Measurements from ENCODE around the gene SPEM1.

SPEM1 gene

GRCh38 chr17:7440113-7440833 lies 20.1 kb downstream of the SPEM1 start:
- no peak overlapping the region for H3K27ac ChIP-seq (ENCODE audit: insufficient read depth in 1 of 2, low read depth in 1 of 2, low read length in 2 of 2, poor library complexity in 1 of 2, severe bottlenecking in 2 of 2)
- no peaks in the 10 kb centered on the region for H3K9me3 ChIP-seq (ENCODE audit: control extremely low read depth in 1 of 5, control insufficient read depth in 4 of 5, insufficient read depth in 2 of 5, low read depth in 1 of 5, low read length in 4 of 5)
- H3K36me3 ChIP-seq (ENCODE audit: control insufficient read depth in 4 of 4, insufficient read depth in 4 of 4, low read length in 3 of 4): no peaks in the 10 kb centered on the region
- POLR2A ChIA-PET: interaction anchor here (0.5 to 2.8 kb wide), 3 partner anchors 44 to 84 kb away, joined by 3 to 11 read pairs (median 3); partner anchors contain the start of gene POLR2A
- H3K4me1 ChIP-seq (ENCODE audit: control extremely low read depth in 1 of 4, control insufficient read depth in 4 of 4, insufficient read depth in 4 of 4, low read length in 3 of 4): peaks cover 3 to 67% (median 62%) of the 10 kb centered on the region in 4 experiments
- WGBS (ENCODE audit: insufficient coverage): under 1% methylated on average over 28 of the region's 46 CpGs
- CTCF ChIA-PET: interaction anchor here (0.8 to 5.6 kb wide), 12 partner anchors 10 to 85 kb away, joined by 3 to 40 read pairs (median 3); partner anchors contain the start of gene POLR2A
- peak overlapping the region; percentile 42 to 72 (median 58) for H3K4me3 ChIP-seq (ENCODE audit: control insufficient read depth in 1 of 7, extremely low read depth in 1 of 7, insufficient read depth in 4 of 7, low read depth in 2 of 7, low read length in 6 of 7)
- peak in 2 of 3 donors; percentile 48 to 63 for DNase-seq
- H3K27me3 ChIP-seq (replicated peaks in 2 of 5; ENCODE audit: control insufficient read depth in 4 of 5, insufficient read depth in 5 of 5, low read length in 4 of 5): peaks cover 0 to 64% (median 21%) of the 10 kb centered on the region in 5 experiments

DNA sequence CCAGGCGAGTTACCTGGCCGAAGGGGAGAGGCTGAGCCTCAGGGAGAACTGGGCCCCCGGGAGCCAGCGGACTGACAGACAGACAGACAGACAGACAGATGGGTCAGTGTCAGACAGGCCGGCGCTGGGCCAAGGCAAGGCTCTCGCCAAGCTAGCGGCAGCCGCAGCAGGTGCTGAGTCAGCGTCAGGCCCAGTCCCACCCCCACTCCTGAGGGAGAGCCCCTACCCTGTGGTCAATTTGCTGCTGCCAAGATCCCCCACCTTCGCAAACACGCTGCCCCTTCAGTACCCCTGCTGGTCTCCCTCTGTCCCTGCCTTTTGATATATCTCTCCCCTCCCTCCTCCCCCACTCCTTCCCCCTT lies 20.7 kb downstream of the SPEM1 start:
- DNase-seq: peak in 2 of 3 donors; percentile 81 to 84
- Histone ChIP-seq H3K27me3 (replicated peaks in 2 of 5; ENCODE audit: control insufficient read depth in 4 of 5, insufficient read depth in 5 of 5, low read length in 4 of 5) (peaks cover 2 to 70% (median 24%) of the 10 kb centered on the region in 5 experiments), H3K9me3 (ENCODE audit: control extremely low read depth in 1 of 5, control insufficient read depth in 4 of 5, insufficient read depth in 2 of 5, low read depth in 1 of 5, low read length in 4 of 5) (no peaks in the 10 kb centered on the region), H3K27ac (ENCODE audit: insufficient read depth in 1 of 2, low read depth in 1 of 2, low read length in 2 of 2, poor library complexity in 1 of 2, severe bottlenecking in 2 of 2) (no peak overlapping the region), H3K4me1 (ENCODE audit: control extremely low read depth in 1 of 4, control insufficient read depth in 4 of 4, insufficient read depth in 4 of 4, low read length in 3 of 4) (peaks cover 3 to 69% (median 62%) of the 10 kb centered on the region in 4 experiments), H3K36me3 (ENCODE audit: control insufficient read depth in 4 of 4, insufficient read depth in 4 of 4, low read length in 3 of 4) (no peaks in the 10 kb centered on the region), H3K4me3 (ENCODE audit: control insufficient read depth in 1 of 7, extremely low read depth in 1 of 7, insufficient read depth in 4 of 7, low read depth in 2 of 7, low read length in 6 of 7) (peak overlapping the region in 5 of 7 experiments; percentile 54 to 72 (median 60))
- ChIA-PET POLR2A (interaction anchor here (0.5 to 2.8 kb wide), 9 partner anchors 36 to 1885 kb away, joined by 3 to 11 read pairs (median 5); partner anchors contain the start of gene POLR2A), CTCF (interaction anchor here (0.8 to 5.6 kb wide), 11 partner anchors 10 to 85 kb away, joined by 3 to 40 read pairs (median 3); no protein-coding TSS in a partner anchor)
- WGBS (ENCODE audit: insufficient coverage): 1% methylated on average over 9 of the region's 12 CpGs

GRCh38 chr17:7441266-7441665 lies 21.1 kb downstream of the SPEM1 start:
- no peak overlapping the region for H3K4me3 ChIP-seq (ENCODE audit: control insufficient read depth in 1 of 7, extremely low read depth in 1 of 7, insufficient read depth in 4 of 7, low read depth in 2 of 7, low read length in 6 of 7)
- POLR2A ChIA-PET: interaction anchor here (0.5 to 2.8 kb wide), 9 partner anchors 36 to 1885 kb away, joined by 3 to 11 read pairs (median 5); partner anchors contain the start of gene POLR2A
- CTCF ChIA-PET: interaction anchor here (0.8 to 5.6 kb wide), 12 partner anchors 9 to 86 kb away, joined by 3 to 40 read pairs (median 3); no protein-coding TSS in a partner anchor
- no peak for DNase-seq
- H3K4me1 ChIP-seq (ENCODE audit: control extremely low read depth in 1 of 4, control insufficient read depth in 4 of 4, insufficient read depth in 4 of 4, low read length in 3 of 4): peaks cover 3 to 67% (median 58%) of the 10 kb centered on the region in 4 experiments
- H3K9me3 ChIP-seq (ENCODE audit: control extremely low read depth in 1 of 5, control insufficient read depth in 4 of 5, insufficient read depth in 2 of 5, low read depth in 1 of 5, low read length in 4 of 5): no peaks in the 10 kb centered on the region
- WGBS (ENCODE audit: insufficient coverage): 96% methylated on average over 6 of the region's 7 CpGs
- H3K27me3 ChIP-seq (replicated peaks in 2 of 5; ENCODE audit: control insufficient read depth in 4 of 5, insufficient read depth in 5 of 5, low read length in 4 of 5): peaks cover 4 to 74% (median 26%) of the 10 kb centered on the region in 5 experiments
- no peaks in the 10 kb centered on the region for H3K36me3 ChIP-seq (ENCODE audit: control insufficient read depth in 4 of 4, insufficient read depth in 4 of 4, low read length in 3 of 4)
- no peak overlapping the region for H3K27ac ChIP-seq (ENCODE audit: insufficient read depth in 1 of 2, low read depth in 1 of 2, low read length in 2 of 2, poor library complexity in 1 of 2, severe bottlenecking in 2 of 2)

- ChIA-PET CTCF (interaction anchor here (1.6 to 5.6 kb wide), 4 partner anchors 12 to 61 kb away, joined by 3 to 40 read pairs (median 6); no protein-coding TSS in a partner anchor), POLR2A (no interaction called here)
- no peak for DNase-seq
- peaks cover 4 to 83% (median 32%) of the 10 kb centered on the region in 5 experiments for H3K27me3 ChIP-seq (replicated peaks in 2 of 5; ENCODE audit: control insufficient read depth in 4 of 5, insufficient read depth in 5 of 5, low read length in 4 of 5)
- H3K4me1 ChIP-seq (ENCODE audit: control extremely low read depth in 1 of 4, control insufficient read depth in 4 of 4, insufficient read depth in 4 of 4, low read length in 3 of 4): peaks cover 3 to 60% (median 53%) of the 10 kb centered on the region in 4 experiments
- H3K9me3 ChIP-seq (ENCODE audit: control extremely low read depth in 1 of 5, control insufficient read depth in 4 of 5, insufficient read depth in 2 of 5, low read depth in 1 of 5, low read length in 4 of 5): no peaks in the 10 kb centered on the region
- H3K4me3 ChIP-seq (ENCODE audit: control insufficient read depth in 1 of 7, extremely low read depth in 1 of 7, insufficient read depth in 4 of 7, low read depth in 2 of 7, low read length in 6 of 7): no peak overlapping the region
- no peaks in the 10 kb centered on the region for H3K36me3 ChIP-seq (ENCODE audit: control insufficient read depth in 4 of 4, insufficient read depth in 4 of 4, low read length in 3 of 4)
- H3K27ac ChIP-seq (ENCODE audit: insufficient read depth in 1 of 2, low read depth in 1 of 2, low read length in 2 of 2, poor library complexity in 1 of 2, severe bottlenecking in 2 of 2): no peak overlapping the region
- no CpG with 5 or more reads among the region's 2 CpGs for WGBS (ENCODE audit: insufficient coverage)
These were observed 22.0 kb downstream of the SPEM1 start for GRCh38 chr17:7442142-7442541.

DNA sequence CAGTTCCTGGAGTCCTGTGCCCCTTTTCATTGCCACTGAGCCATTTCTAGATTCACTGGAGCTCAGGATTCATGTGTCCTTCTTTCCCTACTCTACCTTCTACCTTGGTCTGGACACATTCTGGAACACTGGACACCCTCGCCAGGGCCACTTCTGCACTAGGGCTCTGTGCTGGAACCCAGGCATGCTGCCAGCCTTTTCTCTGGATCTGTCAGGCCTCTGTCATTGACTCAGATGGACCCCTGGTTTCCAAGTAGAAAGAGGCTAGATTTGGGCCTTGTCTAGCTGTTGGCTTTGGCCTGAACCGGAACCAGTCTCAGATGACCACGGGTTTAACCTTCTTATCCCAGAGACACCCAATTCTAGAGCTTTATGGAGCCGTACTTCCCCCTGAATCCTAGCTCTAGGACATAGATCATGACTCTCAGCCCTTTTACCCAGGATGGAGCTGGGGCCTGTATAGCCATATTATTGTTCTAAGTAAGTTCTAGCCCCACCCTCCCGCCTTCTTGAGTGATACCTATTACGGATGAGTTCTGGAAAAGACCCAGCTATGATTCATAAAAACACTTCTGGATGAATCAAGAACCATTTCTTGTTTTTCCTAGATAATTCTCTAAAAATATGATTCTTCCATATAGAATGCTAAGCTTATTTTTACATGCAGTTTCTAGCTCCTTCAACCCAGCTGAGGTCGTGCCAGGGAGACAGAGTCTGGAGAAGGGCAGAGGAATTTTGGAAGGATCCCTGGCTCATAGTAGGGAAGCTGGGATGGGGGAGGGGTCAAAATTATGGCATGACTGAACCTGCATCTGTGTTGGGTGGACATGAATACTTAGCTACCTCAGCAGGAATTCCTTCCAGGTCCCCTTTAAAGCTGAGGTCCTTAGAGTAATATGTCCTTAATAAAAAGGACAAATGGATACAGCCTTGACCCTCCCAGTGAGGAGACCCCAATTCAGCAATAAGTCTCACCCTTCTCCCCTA lies 23.7 kb downstream of the SPEM1 start:
- Histone ChIP-seq H3K36me3 (ENCODE audit: control insufficient read depth in 4 of 4, insufficient read depth in 4 of 4, low read length in 3 of 4) (no peaks in the 10 kb centered on the region), H3K9me3 (ENCODE audit: control extremely low read depth in 1 of 5, control insufficient read depth in 4 of 5, insufficient read depth in 2 of 5, low read depth in 1 of 5, low read length in 4 of 5) (no peaks in the 10 kb centered on the region), H3K4me1 (ENCODE audit: control extremely low read depth in 1 of 4, control insufficient read depth in 4 of 4, insufficient read depth in 4 of 4, low read length in 3 of 4) (peaks cover 3 to 44% (median 38%) of the 10 kb centered on the region in 4 experiments), H3K27me3 (replicated peaks in 2 of 5; ENCODE audit: control insufficient read depth in 4 of 5, insufficient read depth in 5 of 5, low read length in 4 of 5) (peaks cover 4 to 84% (median 40%) of the 10 kb centered on the region in 5 experiments), H3K27ac (ENCODE audit: insufficient read depth in 1 of 2, low read depth in 1 of 2, low read length in 2 of 2, poor library complexity in 1 of 2, severe bottlenecking in 2 of 2) (no peak overlapping the region), H3K4me3 (ENCODE audit: control insufficient read depth in 1 of 7, extremely low read depth in 1 of 7, insufficient read depth in 4 of 7, low read depth in 2 of 7, low read length in 6 of 7) (no peak overlapping the region)
- no peak for DNase-seq
- CTCF ChIA-PET: interaction anchor here (0.9 to 5.6 kb wide), 4 partner anchors 11 to 64 kb away, joined by 4 to 40 read pairs (median 6); no protein-coding TSS in a partner anchor
- POLR2A ChIA-PET: interaction anchor here (0.5 to 1.6 kb wide), 3 partner anchors 12 to 21 kb away, joined by 3 to 5 read pairs (median 3); no protein-coding TSS in a partner anchor
- WGBS (ENCODE audit: insufficient coverage): 80% methylated on average over 5 of the region's 7 CpGs
